Coronary artery (tissue), 2 donors: ENCODE measurements around the gene LRIG3.

Experiments used
- DNase-seq: peaks from one replicate; pipeline ENCODE4 v3.0.0-alpha.2; 2017; ENCODE audit warnings: low spot score
- H3K27ac ChIP-seq, 2 donors: fragments of 200-600 bp; sonication (generic); one replicate each; pipeline ENCODE4 v1.5.1; 2016 to 2019
- H3K4me3 ChIP-seq: fragments of 200-600 bp; sonication (generic); 2 replicates; pipeline ENCODE4 v1.5.1; 2016; ENCODE audit warnings: mild to moderate bottlenecking, moderate library complexity
- CTCF ChIP-seq: fragments of 200-600 bp; sonication (generic); IDR thresholded peaks from one replicate; pipeline ENCODE4 v1.5.1; 2019; ENCODE audit warnings: antibody characterized with exemption

Gene LRIG3

GRCh38 chr12:58901664-58902063 is 18.6 kb downstream of the LRIG3 start:
- H3K4me3 ChIP-seq = no peak overlapping the region
- TF ChIP-seq CTCF = no peak
- DNase-seq = no peak
- H3K27ac ChIP-seq = no peak overlapping the region

- no peak overlapping the region for H3K4me3 ChIP-seq
- TF ChIP-seq CTCF = no peak
- H3K27ac ChIP-seq = no peak overlapping the region
- no peak for DNase-seq
Measured at GRCh38 chr12:58897969-58898368, 22.3 kb downstream of the LRIG3 start.

GRCh38 chr12:58896278-58896677 is 24.0 kb downstream of the LRIG3 start:
- TF ChIP-seq CTCF = no peak
- Histone ChIP-seq H3K27ac (no peak overlapping the region), H3K4me3 (no peak overlapping the region)
- DNase-seq = no peak

DNA sequence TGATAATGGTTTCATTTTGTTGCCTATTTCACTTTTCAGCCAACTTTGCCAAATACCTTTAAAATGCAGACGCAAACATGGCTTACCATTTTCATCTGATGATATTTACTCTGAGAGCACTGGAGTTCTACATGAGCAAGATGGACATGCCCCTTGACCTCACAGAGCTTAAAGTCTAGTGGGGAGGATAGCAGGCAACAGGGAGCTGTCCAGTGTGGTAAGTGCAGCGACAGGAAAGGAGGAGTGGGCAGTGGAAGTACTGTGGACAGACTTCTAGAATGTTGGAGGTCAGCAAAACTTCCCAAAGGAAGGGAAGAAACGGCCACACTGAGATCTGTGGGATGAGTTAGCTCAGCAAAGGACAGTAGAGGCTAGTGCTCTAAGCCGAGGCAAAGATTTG is 25.3 kb downstream of the LRIG3 start:
- Histone ChIP-seq H3K4me3 (no peak overlapping the region), H3K27ac (peak overlapping the region in 1 of 2 donors; percentile 8)
- DNase-seq = no peak
- TF ChIP-seq CTCF = no peak

DNA sequence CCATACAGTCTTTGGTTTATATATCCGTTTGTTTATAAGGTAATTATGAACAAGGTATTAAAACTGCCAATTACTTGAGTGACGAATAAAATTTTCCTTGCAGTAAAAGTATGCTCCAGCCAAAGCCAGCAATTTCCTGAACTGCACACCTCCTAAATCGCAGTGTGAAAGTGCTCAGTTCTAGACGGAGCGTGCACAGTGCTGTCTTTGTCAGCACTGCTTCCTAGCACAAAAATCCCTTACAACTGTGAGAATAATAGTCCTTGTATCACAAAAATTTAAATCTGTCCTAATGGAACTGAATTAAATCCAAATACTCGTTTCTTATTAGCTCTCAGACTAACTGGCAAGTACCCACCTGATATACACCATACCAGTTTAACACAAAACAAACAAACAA is 26.3 kb downstream of the LRIG3 start:
- TF ChIP-seq CTCF = no peak
- no peak for DNase-seq
- no peak overlapping the region for H3K4me3 ChIP-seq
- H3K27ac ChIP-seq = no peak overlapping the region

DNA sequence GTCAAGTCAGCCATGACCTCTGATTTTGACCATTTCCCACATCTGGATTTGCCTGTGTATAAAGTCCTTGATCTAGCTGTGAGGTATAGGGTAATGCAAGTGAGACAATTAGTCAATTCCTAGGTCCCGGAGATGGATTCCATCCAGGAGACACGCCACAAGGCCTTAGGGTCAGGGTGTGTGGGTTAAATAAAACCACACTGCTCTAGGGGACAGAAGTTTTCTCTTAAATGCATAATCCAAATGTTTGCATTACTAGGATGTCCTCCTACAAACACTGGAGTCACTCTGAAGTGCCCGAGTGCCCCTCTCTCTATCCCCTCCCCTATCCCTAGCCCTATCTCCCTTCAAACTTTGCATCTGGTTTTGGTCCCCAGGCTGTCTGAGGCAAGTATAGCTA is 26.8 kb downstream of the LRIG3 start:
- DNase-seq = no peak
- H3K4me3 ChIP-seq = no peak overlapping the region
- TF ChIP-seq CTCF = no peak
- no peak overlapping the region for H3K27ac ChIP-seq

DNA sequence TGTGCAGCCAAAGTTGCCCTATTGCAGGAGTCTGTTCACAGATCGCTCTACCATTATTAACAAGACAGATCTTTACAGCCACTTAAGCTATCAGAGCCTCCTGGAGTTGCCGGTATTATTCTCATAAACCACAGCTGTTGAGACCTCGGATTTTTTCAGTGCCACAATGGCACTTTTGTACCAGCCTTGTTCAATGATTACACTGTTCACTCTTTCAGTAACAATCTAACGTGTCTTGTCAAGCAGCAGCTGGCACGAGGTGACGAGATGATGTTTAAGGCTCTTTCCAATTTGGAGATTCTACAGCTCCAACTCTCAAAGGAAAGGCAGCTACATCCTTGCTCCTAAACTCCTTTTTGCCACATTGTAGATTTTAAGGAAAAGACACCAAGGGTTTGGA is 30.7 kb downstream of the LRIG3 start:
- H3K27ac ChIP-seq = no peak overlapping the region
- no peak for TF ChIP-seq CTCF
- no peak overlapping the region for H3K4me3 ChIP-seq
- no peak for DNase-seq
